Ecto neural progenitor cell (in vitro differentiated cells): Measurements from ENCODE around the gene LYPD6.
"Not testable (repeated sequence)": the region's sequence is repeated elsewhere in the genome, so short reads cannot be mapped to it uniquely, and the experiment has no call there.

ENCODE experiments used
- DNase-seq: peaks from one replicate; pipeline ENCODE4 v3.0.0-alpha.2; 2018; ENCODE audit warnings: low spot score

Gene LYPD6

GRCh38 chr2:149458502-149458901 lies 128.1 kb downstream of the LYPD6 start:
- DNase-seq, result no peak

GRCh38 chr2:149463328-149464002 lies 133.1 kb downstream of the LYPD6 start:
- DNase-seq, result no peak

GRCh38 chr2:149464396-149464795 lies 134.0 kb downstream of the LYPD6 start:
- DNase-seq, result no peak

GRCh38 chr2:149465873-149466272 lies 135.5 kb downstream of the LYPD6 start:
- DNase-seq, result no peak

- no peak for DNase-seq
These were observed 136.2 kb downstream of the LYPD6 start for GRCh38 chr2:149466635-149467034.

GRCh38 chr2:149467436-149467835 lies 137.0 kb downstream of the LYPD6 start:
- no peak for DNase-seq

GRCh38 chr2:149468636-149469035 lies 138.2 kb downstream of the LYPD6 start:
- no peak for DNase-seq

- DNase-seq, result no peak
These were observed 139.7 kb downstream of the LYPD6 start for GRCh38 chr2:149470046-149470445.

- DNase-seq, result no peak
These were observed 142.0 kb downstream of the LYPD6 start for GRCh38 chr2:149472413-149472812.

- DNase-seq, result no peak
These were observed 142.7 kb downstream of the LYPD6 start for GRCh38 chr2:149473068-149473467.

- DNase-seq, result no peak
These were observed 143.1 kb downstream of the LYPD6 start for GRCh38 chr2:149473521-149473920.

GRCh38 chr2:149483004-149483605 lies 152.7 kb downstream of the LYPD6 start:
- DNase-seq, result no peak

- DNase-seq, result no peak
These were observed 156.3 kb downstream of the LYPD6 start for GRCh38 chr2:149486664-149487063.

GRCh38 chr2:149487189-149487588 lies 156.8 kb downstream of the LYPD6 start:
- DNase-seq, result no peak

GRCh38 chr2:149488706-149489440 lies 158.5 kb downstream of the LYPD6 start:
- DNase-seq, result no peak

- DNase-seq, result no peak
These were observed 159.1 kb downstream of the LYPD6 start for GRCh38 chr2:149489452-149489851.

- DNase-seq, result no peak
These were observed 159.9 kb downstream of the LYPD6 start for GRCh38 chr2:149490296-149490695.

- DNase-seq, result no peak
These were observed 162.5 kb downstream of the LYPD6 start for GRCh38 chr2:149492923-149493322.

GRCh38 chr2:149499204-149499603 lies 168.8 kb downstream of the LYPD6 start:
- DNase-seq, result not testable (repeated sequence)

- not testable (repeated sequence) for DNase-seq
These were observed 176.4 kb downstream of the LYPD6 start for GRCh38 chr2:149506808-149507207.

GRCh38 chr2:149507974-149508373 lies 177.6 kb downstream of the LYPD6 start:
- DNase-seq, result no peak

- no peak for DNase-seq
These were observed 183.1 kb downstream of the LYPD6 start for GRCh38 chr2:149513461-149513860.
